Left lobe of liver (tissue), 2 donors: Measurements from ENCODE around the gene ABHD10. TPM values are rescaled to one million over a fixed set of nuclear protein-coding genes. Genes with fewer than 3 reads are reported as not detected.

Experiments used
- ATAC-seq: fragments of 200-7000 bp; cut with Tn5 transposase; one replicate; pipeline ENCODE4 v1.9.1; 2020; ENCODE audit warnings: mild to moderate bottlenecking, moderate library complexity
- DNase-seq: peaks from one replicate; pipeline ENCODE4 v3.0.0-alpha.2; 2020; ENCODE audit warnings: low spot score
- total RNA-seq: library from RNA; stranded (reverse); gene quantifications from one replicate; pipeline ENCODE4 v1.2.1, GENCODE V29; 2021
- donor health status: DM: no; HTN: no; CAD: no; lungs with moderate emphysema.
- donor health status: DM: no; HTN: yes; CAD: no.

The ABHD10 gene
- total RNA-seq: 26.6 TPM

- ATAC-seq (peak; percentile 92), DNase-seq (peak; percentile 98)
Observed at GRCh38 chr3:111978583-111979433, at the start of gene ABHD10. Gene ABHD10 (plus strand): TSS chr3:111979026. CDS start chr3:111979062, 36 bp downstream.

GRCh38 chr3:111929484-111929883 is 49.3 kb upstream of the ABHD10 start:
- ATAC-seq (no peak), DNase-seq (no peak)

- no peak for DNase-seq
- no peak for ATAC-seq
Observed at GRCh38 chr3:111932946-111933345, 45.9 kb upstream of the ABHD10 start.

DNA sequence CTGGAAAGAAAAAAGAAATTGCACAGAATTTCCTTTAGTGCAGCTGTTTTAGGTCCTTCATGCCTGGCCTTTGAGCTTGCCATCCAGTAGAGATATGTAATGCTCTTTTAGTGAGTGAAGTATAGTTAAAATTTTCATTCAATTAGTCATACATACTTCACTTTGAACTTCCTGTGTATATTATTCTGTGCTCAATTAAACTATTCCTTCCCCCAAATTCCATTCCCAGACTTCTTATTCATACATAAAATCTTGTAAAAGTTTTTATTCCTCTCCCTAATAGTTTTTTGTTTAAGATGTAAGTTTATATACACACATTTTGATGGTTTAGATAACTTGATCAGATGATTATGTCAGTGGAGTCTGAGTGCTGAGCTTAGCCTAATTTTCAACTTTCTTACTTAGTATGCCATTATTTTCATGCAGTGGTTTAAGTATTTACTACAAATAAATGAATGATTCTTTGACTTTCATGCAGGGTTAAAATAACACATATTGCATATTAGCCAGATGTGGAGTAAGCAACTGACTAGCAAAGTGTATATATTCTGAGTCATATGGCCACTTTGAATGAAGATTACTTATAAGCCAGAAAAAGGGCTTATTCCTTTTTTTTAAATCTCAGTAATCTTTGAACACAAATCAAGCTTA is 42.5 kb upstream of the ABHD10 start:
- ATAC-seq (no peak), DNase-seq (no peak)

GRCh38 chr3:111936967-111937366 is 41.9 kb upstream of the ABHD10 start:
- ATAC-seq (no peak), DNase-seq (no peak)

DNA sequence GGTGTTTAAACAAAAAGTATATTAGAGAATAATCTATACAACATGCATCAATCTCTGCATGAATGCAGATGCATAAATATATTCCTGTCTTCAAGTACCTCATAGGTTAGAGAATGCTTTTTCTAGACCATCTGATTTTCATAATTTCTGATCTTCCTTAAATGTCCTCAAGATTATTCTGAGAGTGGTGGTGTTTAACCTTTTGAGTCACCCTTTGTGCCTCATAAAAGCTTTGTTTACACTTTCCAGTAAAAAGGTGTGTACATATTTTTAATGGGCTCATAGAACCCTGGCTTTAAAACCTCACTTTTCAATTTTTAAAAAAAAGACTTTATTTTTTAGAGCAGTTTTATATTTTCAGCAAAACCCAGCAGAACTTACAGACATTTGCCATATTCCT is 41.0 kb upstream of the ABHD10 start:
- ATAC-seq: no peak
- no peak for DNase-seq

DNA sequence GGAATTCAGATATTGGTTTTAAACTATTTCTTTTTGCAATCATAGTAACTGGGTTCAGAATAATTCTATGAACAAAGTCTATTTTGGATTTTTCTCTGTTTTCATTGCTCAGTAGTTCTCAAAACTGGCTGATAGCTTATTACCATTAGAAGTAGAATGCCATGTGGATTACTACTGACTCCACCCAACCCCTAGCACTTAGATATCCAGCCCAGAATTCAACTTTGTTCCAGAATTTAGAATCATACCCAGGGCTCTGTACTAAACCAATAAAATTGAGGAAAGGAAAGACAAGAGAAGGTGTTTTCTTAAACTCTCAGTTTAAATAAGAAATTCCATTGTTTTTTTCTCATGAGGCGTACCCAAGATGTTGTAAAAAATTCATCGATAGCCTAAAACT is 39.0 kb upstream of the ABHD10 start:
- ATAC-seq (no peak), DNase-seq (no peak)

DNA sequence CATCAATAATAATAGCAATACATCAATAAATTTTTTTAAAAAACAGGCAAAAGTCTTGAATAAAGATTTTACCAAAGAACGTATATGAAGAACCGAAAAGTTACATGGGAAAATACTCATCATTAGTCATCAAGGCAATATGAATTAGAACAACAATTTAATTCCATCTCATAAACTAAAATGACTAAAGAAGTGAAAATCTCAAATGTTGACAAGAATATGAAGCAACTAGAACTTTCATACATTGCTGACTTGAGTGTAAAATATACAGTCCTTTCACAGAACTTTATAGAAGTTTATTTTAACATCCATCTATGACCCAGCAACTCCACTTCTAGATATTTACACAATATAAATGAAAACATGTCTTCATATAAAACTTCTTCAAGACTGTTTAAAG is 35.3 kb upstream of the ABHD10 start:
- no peak for DNase-seq

DNA sequence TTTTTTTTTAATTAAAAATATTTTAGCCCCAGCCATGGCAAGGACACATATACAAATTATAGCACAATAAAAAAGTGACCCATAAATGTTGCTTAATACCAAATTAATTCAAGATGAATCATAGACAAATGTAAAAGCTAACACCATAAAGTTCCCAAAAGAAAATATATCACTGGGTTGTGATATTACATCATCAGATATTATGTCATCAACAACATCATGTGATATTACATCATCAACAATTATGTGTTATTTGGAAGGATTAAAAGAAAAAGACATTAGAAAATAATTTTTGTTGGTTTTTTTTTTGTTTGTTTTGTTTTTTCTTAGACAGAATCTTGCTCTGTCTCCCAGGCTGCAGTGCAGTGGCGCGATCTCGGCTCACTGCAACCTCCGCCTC is 34.5 kb upstream of the ABHD10 start:
- no peak for DNase-seq
- no peak for ATAC-seq

More for the DNA sequence above, 35.3 kb upstream of the ABHD10 start:
- no peak for ATAC-seq

DNA sequence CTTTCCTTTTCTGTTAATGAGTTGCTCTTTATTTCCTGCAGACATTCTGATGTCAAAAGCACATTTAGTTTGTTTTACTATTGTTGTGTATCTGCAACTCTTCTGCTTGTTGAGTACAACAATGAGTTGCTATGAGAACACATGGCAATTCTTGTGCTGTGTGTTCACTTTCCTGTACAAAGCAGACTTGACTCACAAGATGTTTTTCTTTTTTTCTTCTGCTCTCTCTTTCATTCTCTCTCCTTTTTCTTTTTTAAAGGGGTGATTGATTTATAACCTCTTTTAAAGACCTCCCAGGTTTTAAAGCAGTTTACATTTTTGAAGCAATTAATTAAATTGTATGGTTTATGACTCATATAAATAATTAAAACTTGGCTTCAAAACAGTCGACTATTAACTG is 31.6 kb upstream of the ABHD10 start:
- DNase-seq (no peak), ATAC-seq (no peak)

DNA sequence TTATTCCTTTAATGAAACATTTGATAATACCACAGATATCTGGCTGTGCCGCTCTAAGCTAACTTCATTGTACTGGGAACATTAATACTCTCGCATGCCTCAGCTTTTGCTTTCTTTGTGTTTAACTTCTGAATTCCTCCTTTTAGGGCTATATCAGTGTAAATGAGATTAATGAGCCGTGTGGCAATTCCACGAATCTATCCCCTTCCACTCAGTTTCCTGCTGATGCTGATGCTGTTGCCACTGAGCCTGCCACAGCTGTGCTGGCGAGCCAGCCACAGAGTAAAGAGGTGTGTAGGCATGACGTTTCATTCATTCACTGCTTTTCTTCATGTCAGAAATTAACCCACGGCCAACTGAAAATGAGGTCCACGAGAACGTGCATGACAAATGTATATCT is 30.0 kb upstream of the ABHD10 start:
- DNase-seq (no peak), ATAC-seq (no peak)

DNA sequence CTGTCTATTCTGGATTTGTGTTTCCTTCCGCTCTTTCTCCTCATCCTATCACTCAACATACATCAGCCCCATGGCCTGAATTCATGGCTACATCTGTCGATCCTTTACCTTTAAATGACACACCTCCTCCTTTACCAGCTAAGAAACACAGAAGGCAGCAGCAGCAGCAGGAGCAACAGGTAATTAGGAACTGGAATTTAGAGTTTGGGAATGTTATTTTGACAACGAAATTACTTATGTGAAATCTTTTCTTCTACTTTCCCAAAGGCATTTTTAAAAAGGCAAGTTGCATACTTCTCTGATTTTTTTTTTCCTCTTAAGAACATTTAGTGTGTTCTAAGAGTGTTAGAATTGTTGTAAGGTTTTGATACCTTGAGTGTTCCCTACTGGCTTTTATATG is 29.1 kb upstream of the ABHD10 start:
- no peak for ATAC-seq
- no peak for DNase-seq

- no peak for DNase-seq
- ATAC-seq: no peak
Observed at GRCh38 chr3:111951032-111951431, 27.8 kb upstream of the ABHD10 start.

DNA sequence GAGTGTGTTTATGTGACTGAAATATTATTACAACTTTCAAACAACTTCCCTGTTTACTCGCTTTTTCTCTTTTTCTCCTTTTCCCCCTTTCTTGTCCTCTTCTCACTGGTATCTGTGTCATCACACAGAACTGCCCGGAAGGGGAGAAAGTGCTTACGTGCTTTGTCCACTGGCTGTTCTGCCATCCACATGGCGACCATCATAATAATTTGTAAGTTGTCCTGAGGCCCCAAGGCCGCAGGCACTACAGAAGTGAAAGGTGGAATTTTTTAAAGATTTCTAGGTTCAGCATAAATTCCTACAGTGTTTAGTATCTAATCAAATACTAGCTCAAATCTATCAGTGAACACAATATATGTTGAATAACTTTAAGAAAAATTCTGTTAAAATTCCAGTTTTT is 26.7 kb upstream of the ABHD10 start:
- DNase-seq: no peak
- ATAC-seq: no peak

DNA sequence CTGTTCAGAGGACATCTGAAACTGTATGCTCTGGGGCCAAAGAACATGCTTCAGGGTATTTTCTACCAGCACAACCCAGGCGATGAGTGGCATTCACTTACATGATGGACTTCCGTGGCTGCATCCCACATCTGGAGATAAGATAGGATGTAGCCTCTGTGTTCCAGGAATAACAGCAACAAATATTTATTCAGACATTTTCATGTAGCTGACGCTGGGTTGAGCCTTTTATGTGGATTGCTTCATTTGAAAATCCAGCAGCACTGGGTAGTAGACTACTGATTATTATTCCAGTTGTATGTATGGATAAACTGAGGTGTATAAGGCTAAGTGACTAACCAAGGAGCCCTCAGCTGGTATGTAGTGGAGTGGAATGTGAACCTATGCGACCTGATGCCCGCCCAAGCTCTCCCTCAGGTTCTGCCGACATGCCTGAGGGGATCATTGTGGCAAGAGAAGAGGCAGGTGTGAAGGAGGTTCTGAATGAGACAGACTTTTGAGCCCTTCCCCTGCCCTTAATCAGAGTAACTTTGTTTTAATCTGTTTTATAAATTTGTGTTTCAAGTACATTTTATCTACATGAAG is 25.9 kb upstream of the ABHD10 start:
- ATAC-seq (no peak), DNase-seq (no peak)

DNA sequence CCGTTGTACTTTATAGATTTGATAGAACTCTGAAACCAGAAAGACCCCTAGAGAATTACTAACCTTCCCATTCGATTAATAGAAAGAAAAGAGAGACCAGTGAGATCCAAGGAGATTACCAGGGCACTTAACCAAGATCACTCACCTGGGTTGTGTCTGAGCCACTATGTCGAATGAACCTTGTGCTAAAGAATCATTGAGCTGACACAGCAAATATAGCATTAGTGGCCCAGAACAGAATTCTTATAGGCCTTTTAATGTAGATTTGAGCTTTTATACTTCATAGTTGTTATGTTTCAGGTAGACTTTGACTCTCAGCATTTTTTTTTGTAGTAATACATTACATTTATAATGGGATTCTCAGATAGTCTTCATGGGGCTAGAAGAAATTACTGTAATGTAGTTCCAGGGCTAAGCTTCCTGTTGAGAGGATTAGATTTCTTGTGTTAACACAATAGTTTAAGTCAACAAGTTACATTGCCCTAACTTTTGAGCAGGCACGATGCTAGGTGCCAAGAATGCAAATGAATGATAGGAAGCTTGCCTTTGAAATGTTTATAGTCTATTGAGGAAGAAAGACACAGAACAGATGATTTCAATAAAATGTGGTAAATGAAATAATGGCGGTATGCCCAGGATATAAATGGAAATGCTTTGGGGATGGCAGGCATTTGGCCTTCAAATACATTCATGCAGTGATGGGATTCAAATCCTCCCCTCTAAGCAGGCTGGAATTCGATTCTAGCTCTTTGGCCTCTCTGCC is 24.4 kb upstream of the ABHD10 start:
- DNase-seq (no peak), ATAC-seq (no peak)

GRCh38 chr3:111955876-111956275 is 22.9 kb upstream of the ABHD10 start:
- no peak for DNase-seq
- ATAC-seq: no peak

DNA sequence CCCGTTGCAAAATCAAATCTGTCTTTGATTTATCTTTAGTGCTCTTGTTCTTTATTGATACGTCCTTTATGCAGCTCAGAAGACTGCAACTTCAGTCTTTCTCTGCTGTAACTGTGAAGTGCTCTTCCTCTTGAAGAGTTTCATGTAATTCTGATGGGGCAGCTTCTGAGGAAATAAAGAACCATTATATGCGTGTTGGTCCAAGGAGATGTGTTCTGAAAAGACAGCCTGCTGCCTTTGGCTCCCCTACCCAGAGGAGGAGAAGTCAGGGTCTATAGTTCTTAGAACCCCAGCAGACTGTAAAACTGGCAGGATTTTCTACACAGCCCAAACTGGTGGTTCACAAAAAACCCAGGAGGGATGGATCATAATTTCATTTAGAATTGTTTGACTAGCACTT is 22.4 kb upstream of the ABHD10 start:
- DNase-seq (no peak), ATAC-seq (no peak)

DNA sequence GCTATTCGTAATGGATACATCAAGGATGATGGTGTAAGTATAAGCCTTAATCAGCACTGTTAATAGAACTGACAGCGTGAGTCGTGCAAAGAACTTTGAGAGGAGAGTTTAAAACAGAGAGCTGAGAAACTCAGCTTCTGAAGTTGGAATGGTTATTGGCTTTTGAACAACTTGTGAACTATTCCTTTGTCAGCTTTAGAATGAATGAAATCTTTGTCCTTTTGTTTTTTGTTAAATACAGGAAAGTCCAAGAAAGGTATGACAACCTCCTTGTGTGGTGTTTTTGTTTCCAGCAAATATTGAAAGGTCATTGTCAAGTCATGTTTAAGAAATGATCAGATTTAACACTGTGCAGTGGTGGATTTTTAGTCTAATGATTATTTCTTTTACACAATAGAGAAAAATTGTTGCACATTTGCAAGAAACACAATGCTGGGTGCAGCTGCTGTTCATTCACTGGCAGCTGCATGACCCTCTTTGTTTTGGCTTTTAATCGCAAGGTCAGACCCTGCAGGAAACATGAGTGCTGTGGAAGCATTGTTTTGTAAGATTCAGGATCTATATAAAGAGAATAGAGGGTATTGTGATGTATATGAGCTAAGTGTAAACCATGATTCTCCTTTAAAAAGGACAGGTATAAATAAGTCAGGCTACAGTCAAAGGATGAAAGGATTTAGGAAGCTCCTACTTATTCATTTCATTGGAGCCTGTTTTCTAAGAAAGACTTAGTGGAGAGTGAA is 21.7 kb upstream of the ABHD10 start:
- no peak for ATAC-seq
- DNase-seq: no peak

- no peak for ATAC-seq
- no peak for DNase-seq
Observed at GRCh38 chr3:111961461-111962164, 17.2 kb upstream of the ABHD10 start.
